Measurements from ENCODE around the gene SASH1. TPM values are rescaled to one million over a fixed set of nuclear protein-coding genes. Genes with fewer than 3 reads are reported as not detected.
A peak's percentile ranks its signal among the peaks of the same experiment; 100 is the strongest.

The SASH1 gene
- total RNA-seq, 2 donors from 2014 or later, result 0.49 to 0.52 TPM

DNA sequence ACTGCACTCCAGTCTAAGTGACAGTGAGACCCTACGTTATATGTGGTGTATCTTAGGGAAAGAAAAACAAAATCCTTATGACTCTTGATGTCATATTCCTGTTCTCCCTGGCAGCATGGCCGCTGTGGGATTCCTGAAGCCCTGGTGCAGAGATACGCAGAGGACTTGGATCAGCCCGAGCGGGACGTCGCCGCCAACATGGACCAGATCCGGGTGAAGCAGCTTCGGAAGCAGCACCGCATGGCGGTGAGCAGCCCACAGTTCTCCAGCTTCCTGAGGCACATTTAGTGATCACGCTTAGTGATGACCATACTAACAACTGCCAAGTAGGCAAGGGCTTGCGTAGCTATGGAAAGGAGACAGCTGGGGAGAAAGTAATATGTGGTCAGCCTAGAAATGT lies 203.3 kb downstream of the SASH1 start:
- ATAC-seq, result no peak
- no peaks in the 10 kb centered on the region for H3K9me3 Mint-ChIP-seq
- H3K36me3 Mint-ChIP-seq, result no peaks in the 10 kb centered on the region
- H3K27ac Mint-ChIP-seq, result no peak overlapping the region
- DNase-seq (ENCODE audit: low spot score in 2 of 2), result no peak

- DNase-seq (ENCODE audit: low spot score in 2 of 2) (no peak), ATAC-seq (no peak)
- H3K9me3 Mint-ChIP-seq, result no peaks in the 10 kb centered on the region
- no peaks in the 10 kb centered on the region for H3K36me3 Mint-ChIP-seq
- H3K27ac Mint-ChIP-seq, result no peak overlapping the region
These were observed 204.5 kb downstream of the SASH1 start for GRCh38 chr6:148547110-148547509.

- Mint-ChIP-seq H3K36me3 (peaks cover 0 to under 1% of the 10 kb centered on the region in 2 donors), H3K9me3 (no peaks in the 10 kb centered on the region), H3K27ac (no peak overlapping the region)
- DNase-seq (ENCODE audit: low spot score in 2 of 2), result no peak
- ATAC-seq, result no peak
These were observed 205.6 kb downstream of the SASH1 start for GRCh38 chr6:148548065-148548748.

DNA sequence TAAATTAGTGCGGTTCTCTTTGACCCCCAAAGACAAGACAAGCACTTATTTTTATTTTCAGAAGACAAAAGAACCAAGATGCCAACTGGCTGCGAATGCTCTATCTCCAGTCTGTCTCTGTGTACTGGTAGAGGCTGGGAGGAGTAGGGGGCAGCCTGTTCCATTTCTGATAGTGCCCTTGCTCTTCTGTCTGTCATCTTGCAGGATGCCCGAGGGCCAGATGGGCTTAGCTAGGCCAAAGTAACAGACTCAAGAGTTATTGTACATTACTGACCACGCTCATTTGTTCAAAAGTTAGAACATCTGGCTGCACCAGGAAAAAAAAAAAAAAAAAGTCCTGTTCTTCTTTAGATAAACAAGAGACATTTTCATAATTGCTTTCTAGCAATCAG lies 206.1 kb downstream of the SASH1 start:
- peaks cover 0 to 6% of the 10 kb centered on the region in 2 donors for H3K36me3 Mint-ChIP-seq
- no peak overlapping the region for H3K27ac Mint-ChIP-seq
- peaks cover 5% of the 10 kb centered on the region in 2 donors for H3K9me3 Mint-ChIP-seq
- DNase-seq (ENCODE audit: low spot score in 2 of 2), result no peak
- ATAC-seq, result no peak

GRCh38 chr6:148550569-148550968 lies 207.9 kb downstream of the SASH1 start:
- Mint-ChIP-seq H3K36me3 (peaks cover 0 to 6% of the 10 kb centered on the region in 2 donors), H3K9me3 (peaks cover 5 to 6% of the 10 kb centered on the region in 2 donors), H3K27ac (no peak overlapping the region)
- no peak for DNase-seq (ENCODE audit: low spot score in 2 of 2)
- no peak for ATAC-seq

- Mint-ChIP-seq H3K27ac (no peak overlapping the region), H3K9me3 (peaks cover 6 to 8% of the 10 kb centered on the region in 2 donors)
- no peak for ATAC-seq
These were observed 208.6 kb downstream of the SASH1 start for GRCh38 chr6:148551226-148551625.

DNA sequence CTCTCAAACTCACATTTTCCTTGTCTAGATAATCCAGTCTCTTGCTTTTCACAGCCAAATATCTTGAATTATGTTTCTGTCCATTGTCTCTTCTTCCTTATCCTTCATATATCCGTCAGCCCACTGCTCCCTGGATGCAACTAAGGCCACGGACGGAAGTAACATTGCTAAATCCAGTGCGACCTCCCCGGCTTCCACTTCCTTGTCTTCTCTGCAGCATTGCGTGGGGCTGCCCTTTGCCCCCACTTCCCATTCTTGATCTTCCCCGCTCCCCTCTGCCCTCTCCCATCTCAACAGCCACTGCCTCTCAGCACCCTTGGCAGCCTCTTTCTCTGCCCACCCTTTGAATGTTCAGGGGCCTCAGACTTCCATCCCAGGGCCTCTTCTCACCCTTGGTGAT lies 213.8 kb downstream of the SASH1 start:
- no peak overlapping the region for H3K27ac Mint-ChIP-seq
- ATAC-seq, result no peak
- no peak for DNase-seq (ENCODE audit: low spot score in 2 of 2)
- H3K36me3 Mint-ChIP-seq, result peaks cover 0 to 6% of the 10 kb centered on the region in 2 donors
- H3K9me3 Mint-ChIP-seq, result peaks cover 6 to 13% of the 10 kb centered on the region in 2 donors

More at GRCh38 chr6:148551226-148551625, 208.6 kb downstream of the SASH1 start:
- no peak for DNase-seq (ENCODE audit: low spot score in 2 of 2)
- peaks cover 0 to 6% of the 10 kb centered on the region in 2 donors for H3K36me3 Mint-ChIP-seq

GRCh38 chr6:148557796-148558321 lies 215.2 kb downstream of the SASH1 start:
- ATAC-seq (peak in 1 of 2 donors; percentile 46), DNase-seq (ENCODE audit: low spot score in 2 of 2) (no peak)
- peaks cover 0 to 6% of the 10 kb centered on the region in 2 donors for H3K36me3 Mint-ChIP-seq
- no peak overlapping the region for H3K27ac Mint-ChIP-seq
- peaks cover 6 to 13% of the 10 kb centered on the region in 2 donors for H3K9me3 Mint-ChIP-seq

- peak; percentile 70 to 80 for ATAC-seq
- Mint-ChIP-seq H3K9me3 (peaks cover 0 to 8% of the 10 kb centered on the region in 2 donors), H3K27ac (no peak overlapping the region), H3K36me3 (no peaks in the 10 kb centered on the region)
- peak in 1 of 2 donors; percentile 74 for DNase-seq (ENCODE audit: low spot score in 2 of 2)
These were observed 217.3 kb downstream of the SASH1 start for GRCh38 chr6:148559848-148560433.

- Mint-ChIP-seq H3K27ac (no peak overlapping the region), H3K36me3 (no peaks in the 10 kb centered on the region), H3K9me3 (peaks cover 0 to under 1% of the 10 kb centered on the region in 2 donors)
- no peak for ATAC-seq
- DNase-seq (ENCODE audit: low spot score in 2 of 2), result no peak
These were observed 219.0 kb downstream of the SASH1 start for GRCh38 chr6:148561629-148562028.

DNA sequence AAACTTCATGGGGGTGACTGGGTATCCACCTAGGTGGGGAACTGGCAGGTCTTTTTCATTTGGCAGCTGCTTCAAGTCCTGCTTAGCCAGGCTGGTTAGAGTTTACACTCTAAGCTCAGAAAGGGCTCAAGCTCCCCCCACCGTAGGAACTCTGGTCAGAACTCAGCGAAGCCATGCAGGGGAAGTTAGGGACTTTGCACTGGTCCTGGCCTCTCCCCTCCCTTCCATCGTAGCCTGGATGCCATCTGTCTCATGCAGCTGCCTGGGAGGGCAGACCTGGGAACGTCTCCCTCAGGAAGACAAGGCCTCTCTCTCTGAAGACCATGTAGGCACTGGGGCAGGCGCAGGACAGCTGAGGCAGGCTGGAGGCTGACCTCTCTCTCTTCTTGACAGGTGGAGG lies 220.4 kb downstream of the SASH1 start:
- DNase-seq (ENCODE audit: low spot score in 2 of 2) (no peak), ATAC-seq (no peak)
- H3K27ac Mint-ChIP-seq, result no peak overlapping the region
- no peaks in the 10 kb centered on the region for H3K9me3 Mint-ChIP-seq
- H3K36me3 Mint-ChIP-seq, result no peaks in the 10 kb centered on the region

DNA sequence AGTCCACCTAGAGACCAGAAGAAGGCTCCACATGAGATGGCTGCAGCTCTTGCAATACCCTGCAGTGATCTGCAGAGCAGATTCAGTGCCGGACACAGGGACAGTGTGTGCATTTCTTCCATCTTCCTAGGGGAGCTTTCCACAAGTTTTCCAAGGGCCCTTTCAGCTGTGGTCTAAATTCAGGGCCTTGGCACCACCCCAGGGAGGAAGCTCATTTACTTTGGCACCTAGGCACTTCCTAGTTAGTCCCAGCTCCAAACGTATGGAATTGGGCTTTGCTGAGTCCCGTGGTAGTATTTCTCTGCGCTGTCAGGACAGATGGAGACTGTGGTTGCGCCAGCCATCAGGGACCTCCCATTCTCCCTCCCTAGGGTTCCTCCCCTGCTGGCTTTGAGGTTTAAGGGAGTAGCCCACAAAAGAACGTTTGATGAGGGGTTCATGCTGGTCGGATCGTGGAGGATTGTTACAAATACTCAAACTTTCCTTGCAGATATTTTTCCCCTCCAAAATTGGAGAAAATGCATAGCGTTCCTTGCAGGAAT lies 221.9 kb downstream of the SASH1 start:
- no peaks in the 10 kb centered on the region for H3K9me3 Mint-ChIP-seq
- no peak overlapping the region for H3K27ac Mint-ChIP-seq
- H3K36me3 Mint-ChIP-seq, result no peaks in the 10 kb centered on the region
- DNase-seq (ENCODE audit: low spot score in 2 of 2) (no peak), ATAC-seq (no peak)

- ATAC-seq, result no peak
- no peak overlapping the region for H3K27ac Mint-ChIP-seq
- no peaks in the 10 kb centered on the region for H3K9me3 Mint-ChIP-seq
- H3K36me3 Mint-ChIP-seq, result no peaks in the 10 kb centered on the region
- DNase-seq (ENCODE audit: low spot score in 2 of 2), result no peak
These were observed 222.8 kb downstream of the SASH1 start for GRCh38 chr6:148565321-148565926.

- Mint-ChIP-seq H3K36me3 (no peaks in the 10 kb centered on the region), H3K27ac (no peak overlapping the region), H3K9me3 (no peaks in the 10 kb centered on the region)
- ATAC-seq (peak in 1 of 2 donors; percentile 64), DNase-seq (ENCODE audit: low spot score in 2 of 2) (no peak)
These were observed 223.5 kb downstream of the SASH1 start for GRCh38 chr6:148565930-148566663.

DNA sequence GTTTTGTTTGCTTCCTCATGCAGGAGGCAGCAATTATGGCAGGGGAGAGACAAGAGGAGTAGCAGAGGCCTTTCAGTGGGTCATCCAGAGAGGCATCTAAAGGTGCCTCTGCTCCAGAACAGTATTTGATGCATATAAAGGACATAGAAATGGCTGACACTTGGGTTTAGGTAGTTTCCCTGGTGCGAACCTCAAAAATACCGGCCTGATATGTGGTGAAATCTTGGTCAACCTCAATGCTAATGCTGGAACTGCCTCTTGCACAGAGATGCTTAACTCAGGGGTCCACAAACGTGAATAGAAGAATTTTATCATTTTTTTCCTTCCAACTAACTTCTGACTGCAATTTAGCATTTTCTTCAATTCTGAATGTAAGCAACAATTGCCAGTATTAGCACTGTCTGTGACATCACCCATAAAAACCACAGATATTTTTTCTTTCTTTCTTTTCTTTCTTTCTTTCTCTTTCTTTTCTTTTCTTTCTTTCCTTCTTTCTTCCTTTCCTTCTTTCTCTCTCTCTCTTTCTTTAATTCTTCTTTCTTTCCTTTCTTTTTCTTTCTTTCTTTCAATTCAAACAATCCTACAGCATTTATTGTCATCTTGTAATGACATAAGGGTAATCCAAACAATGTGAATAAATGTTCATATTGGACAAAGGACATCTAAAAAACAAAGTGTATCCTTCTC lies 224.2 kb downstream of the SASH1 start:
- no peak for DNase-seq (ENCODE audit: low spot score in 2 of 2)
- peak in 1 of 2 donors; percentile 14 for ATAC-seq
- Mint-ChIP-seq H3K27ac (no peak overlapping the region), H3K36me3 (no peaks in the 10 kb centered on the region), H3K9me3 (no peaks in the 10 kb centered on the region)

GRCh38 chr6:148570456-148570855 lies 227.8 kb downstream of the SASH1 start:
- no peak overlapping the region for H3K27ac Mint-ChIP-seq
- no peak for ATAC-seq
- DNase-seq (ENCODE audit: low spot score in 2 of 2), result no peak
- no peaks in the 10 kb centered on the region for H3K36me3 Mint-ChIP-seq
- H3K9me3 Mint-ChIP-seq, result no peaks in the 10 kb centered on the region
